Panc1 (cell line): ENCODE results near the gene DCTN2.

Source experiments
- CTCF ChIP-seq: fragments of 450-650 bp; IDR thresholded peaks from 2 replicates; pipeline ENCODE4 v1.5.1; 2017; ENCODE audit warnings: mild to moderate bottlenecking
- POLR2AphosphoS5 ChIP-seq: IDR thresholded peaks from 2 replicates; pipeline ENCODE4 v1.6.1; 2012; ENCODE audit warnings: mild to moderate bottlenecking, low read depth, low read length, moderate library complexity
- REST ChIP-seq, 2 experiments: IDR thresholded peaks; 2 replicates each; pipeline ENCODE4 v1.6.1; 2011 to 2012; ENCODE audit warnings: low read depth in 2 of 2, control low read depth in 1 of 2, low read length in 1 of 2, mild to moderate bottlenecking in 1 of 2, moderate library complexity in 1 of 2; ENCODE audit not compliant: insufficient read depth in 1 of 2

- TF ChIP-seq CTCF: no peak
- TF ChIP-seq POLR2AphosphoS5: no peak
- no peak for TF ChIP-seq REST (IDR thresholded peaks at IDR 0.05; ENCODE audit: insufficient read depth in 1 of 2, low read depth in 2 of 2, low read length in 1 of 2)
Observed at GRCh38 chr12:57586832-57587429, 39.9 kb upstream of the DCTN2 start.
